Suprapubic skin (tissue), 4 donors: Measurements from ENCODE around the gene NMRK1.

Experiments used
- CTCF ChIP-seq, 2 donors: fragments of 200-600 bp in 1 of 2; fragments of 450-650 bp in 1 of 2; sonication (generic) in 1 of 2; IDR thresholded peaks; one replicate each; pipeline ENCODE4 v1.5.1; 2016 to 2019; ENCODE audit warnings: antibody characterized with exemption in 2 of 2, mild to moderate bottlenecking in 1 of 2, moderate library complexity in 1 of 2
- EP300 ChIP-seq: sonication (generic); formaldehyde crosslinking; IDR thresholded peaks from one replicate; pipeline ENCODE4 v1.6.1; 2017; ENCODE audit warnings: antibody characterized with exemption
- POLR2A ChIP-seq, 2 donors: fragments of 450-650 bp; IDR thresholded peaks; one replicate each; pipeline ENCODE4 v1.6.1; 2017; ENCODE audit warnings: antibody characterized with exemption in 2 of 2, mild to moderate bottlenecking in 2 of 2, moderate library complexity in 2 of 2
- POLR2AphosphoS5 ChIP-seq, 3 donors: sonication (generic); formaldehyde crosslinking; IDR thresholded peaks; one replicate each; pipeline ENCODE4 v1.6.1; 2017; ENCODE audit warnings: antibody characterized with exemption in 3 of 3

- no peak for TF ChIP-seq CTCF (IDR thresholded peaks at IDR 0.05)
- TF ChIP-seq POLR2AphosphoS5 (IDR thresholded peaks at IDR 0.05) = no peak
- TF ChIP-seq POLR2A (IDR thresholded peaks at IDR 0.05) = no peak
- TF ChIP-seq EP300 = no peak
Observed at GRCh38 chr9:75069171-75069570, 18.8 kb downstream of the NMRK1 start.
